GM19043 (cell line): ENCODE data around the gene FOXJ1.
"Not testable (repeated sequence)": the region's sequence is repeated elsewhere in the genome, so short reads cannot be mapped to it uniquely, and the experiment has no call there.

Experiments
- ATAC-seq: cut with Tn5 transposase; IDR thresholded peaks from one replicate; pipeline ENCODE4 v1.9.1; 2021; ENCODE audit warnings: low read depth; ENCODE audit not compliant: unreplicated experiment

Gene FOXJ1

GRCh38 chr17:76141212-76142038 is at the start of gene FOXJ1:
Gene FOXJ1 (minus strand): TSS chr17:76141245. CDS start chr17:76140395, 850 bp downstream.
- ATAC-seq = peak; percentile 78

- no peak for ATAC-seq
Measured at GRCh38 chr17:76189741-76190140, 48.7 kb upstream of the FOXJ1 start.

GRCh38 chr17:76189247-76189646 is 48.2 kb upstream of the FOXJ1 start:
- ATAC-seq = no peak

- no peak for ATAC-seq
Measured at GRCh38 chr17:76188213-76189016, 47.4 kb upstream of the FOXJ1 start.

- ATAC-seq = not testable (repeated sequence)
Measured at GRCh38 chr17:76186774-76187173, 45.7 kb upstream of the FOXJ1 start.

GRCh38 chr17:76184290-76184689 is 43.2 kb upstream of the FOXJ1 start:
- no peak for ATAC-seq

GRCh38 chr17:76182016-76182764 is 41.1 kb upstream of the FOXJ1 start:
- ATAC-seq = no peak

- ATAC-seq = no peak
Measured at GRCh38 chr17:76179496-76180467, 38.7 kb upstream of the FOXJ1 start.

- ATAC-seq = no peak
Measured at GRCh38 chr17:76178124-76178523, 37.1 kb upstream of the FOXJ1 start.

GRCh38 chr17:76176701-76177574 is 35.9 kb upstream of the FOXJ1 start:
- no peak for ATAC-seq

- ATAC-seq = no peak
Measured at GRCh38 chr17:76174037-76174436, 33.0 kb upstream of the FOXJ1 start.

GRCh38 chr17:76173474-76173873 is 32.4 kb upstream of the FOXJ1 start:
- no peak for ATAC-seq

GRCh38 chr17:76171706-76172105 is 30.7 kb upstream of the FOXJ1 start:
- ATAC-seq = no peak

GRCh38 chr17:76170114-76170513 is 29.1 kb upstream of the FOXJ1 start:
- ATAC-seq = no peak

GRCh38 chr17:76166906-76167305 is 25.9 kb upstream of the FOXJ1 start:
- no peak for ATAC-seq

- no peak for ATAC-seq
Measured at GRCh38 chr17:76166168-76166567, 25.1 kb upstream of the FOXJ1 start.

GRCh38 chr17:76164331-76164730 is 23.3 kb upstream of the FOXJ1 start:
- ATAC-seq = no peak

- no peak for ATAC-seq
Measured at GRCh38 chr17:76163919-76164318, 22.9 kb upstream of the FOXJ1 start.
